Transverse colon (tissue), 4 donors: ENCODE results near the gene LMLN. TPM values are rescaled to one million over a fixed set of nuclear protein-coding genes. Genes with fewer than 3 reads are reported as not detected.
"Not testable (repeated sequence)": the region's sequence is repeated elsewhere in the genome, so short reads cannot be mapped to it uniquely, and the experiment has no call there.

Source experiments
- DNase-seq: peaks from one replicate; pipeline ENCODE4 v3.0.0-alpha.2; 2019
- H3K27ac ChIP-seq, 4 donors: fragments of 200-600 bp; sonication (generic); 2 replicates each; pipeline ENCODE4 v1.5.1; 2016 to 2018; ENCODE audit warnings: inconsistent platforms in 4 of 4
- H3K27me3 ChIP-seq: fragments of 200-600 bp; sonication (generic); 2 replicates; pipeline ENCODE4 v1.5.1; 2017; ENCODE audit warnings: inconsistent platforms
- H3K36me3 ChIP-seq, 4 donors: fragments of 200-600 bp; sonication (generic); 2 replicates each; pipeline ENCODE4 v1.5.1; 2017 to 2019; ENCODE audit warnings: inconsistent platforms in 4 of 4
- H3K4me1 ChIP-seq, 4 donors: fragments of 200-600 bp; sonication (generic); 2 replicates each; pipeline ENCODE4 v1.5.1; 2017 to 2020; ENCODE audit warnings: inconsistent platforms in 4 of 4
- H3K4me3 ChIP-seq, 4 donors: fragments of 200-600 bp; sonication (generic); 1 replicate in 1 of 4; 2 replicates in 3 of 4; pipeline versions ENCODE4 v1.5.1 to v1.6.1; 2017 to 2019; ENCODE audit warnings: inconsistent platforms in 4 of 4
- H3K9me3 ChIP-seq, 2 donors: fragments of 200-600 bp; sonication (generic); 2 replicates each; pipeline ENCODE4 v1.5.1; 2017 to 2019; ENCODE audit warnings: inconsistent platforms in 2 of 2
- EP300 ChIP-seq: sonication (generic); formaldehyde crosslinking; IDR thresholded peaks from one replicate; pipeline ENCODE4 v1.6.1; 2017; ENCODE audit warnings: antibody characterized with exemption, low read depth
- POLR2A ChIP-seq: fragments of 450-650 bp; IDR thresholded peaks from one replicate; pipeline ENCODE4 v1.6.1; 2016; ENCODE audit warnings: antibody characterized with exemption, mild to moderate bottlenecking, moderate library complexity
- POLR2AphosphoS5 ChIP-seq, 3 donors: sonication (generic); formaldehyde crosslinking; IDR thresholded peaks; one replicate each; pipeline ENCODE4 v1.6.1; 2016; ENCODE audit warnings: antibody characterized with exemption in 3 of 3
- WGBS, 2 donors: methylation state at CpG; one replicate each; pipeline ENCODE4 v1.1.5; 2018; ENCODE audit warnings: low coverage in 1 of 2; 5-methylcytosine and 5-hydroxymethylcytosine counted together
- in situ Hi-C, 4 donors: fragments of 200-750 bp; cut with MboI; loops; one replicate each; pipeline versions ENCODE4 v1.15.0 to v1.15.1; 2017; ENCODE audit warnings: low sequenced_read_pairs in 3 of 4, low pct_ligation_motif_present in 1 of 4, low pct_unique_long_range_greater_than_20kb in 1 of 4
- intact Hi-C: fragments of 100-400 bp; cut with DNase I; formaldehyde crosslinking; loops from one replicate; pipeline ENCODE4 v1.15.1; 2023; ENCODE audit warnings: low total_unique reads
- total RNA-seq, 4 donors: library from RNA; depleted of rRNA; stranded (reverse); fragments of >200 nt; gene quantifications; one replicate each; pipeline ENCODE4 v1.1.0, GENCODE V29; 2016
- TF ChIP-seq, protein P1 (sequence below), 5 experiments: fragments of 200-600 bp in 3 of 5; fragments of 450-650 bp in 2 of 5; sonication (generic) in 3 of 5; IDR thresholded peaks; 1 replicate in 2 of 5; 2 replicates in 3 of 5; pipeline ENCODE4 v1.5.1; 2016 to 2017; ENCODE audit warnings: antibody characterized with exemption in 5 of 5, inconsistent platforms in 3 of 5, mild to moderate bottlenecking in 2 of 5, moderate library complexity in 1 of 5

LMLN gene
- total RNA-seq, 4 donors from 2014 or later, result 1.00 to 11.2 (median 6.4) TPM

DNA sequence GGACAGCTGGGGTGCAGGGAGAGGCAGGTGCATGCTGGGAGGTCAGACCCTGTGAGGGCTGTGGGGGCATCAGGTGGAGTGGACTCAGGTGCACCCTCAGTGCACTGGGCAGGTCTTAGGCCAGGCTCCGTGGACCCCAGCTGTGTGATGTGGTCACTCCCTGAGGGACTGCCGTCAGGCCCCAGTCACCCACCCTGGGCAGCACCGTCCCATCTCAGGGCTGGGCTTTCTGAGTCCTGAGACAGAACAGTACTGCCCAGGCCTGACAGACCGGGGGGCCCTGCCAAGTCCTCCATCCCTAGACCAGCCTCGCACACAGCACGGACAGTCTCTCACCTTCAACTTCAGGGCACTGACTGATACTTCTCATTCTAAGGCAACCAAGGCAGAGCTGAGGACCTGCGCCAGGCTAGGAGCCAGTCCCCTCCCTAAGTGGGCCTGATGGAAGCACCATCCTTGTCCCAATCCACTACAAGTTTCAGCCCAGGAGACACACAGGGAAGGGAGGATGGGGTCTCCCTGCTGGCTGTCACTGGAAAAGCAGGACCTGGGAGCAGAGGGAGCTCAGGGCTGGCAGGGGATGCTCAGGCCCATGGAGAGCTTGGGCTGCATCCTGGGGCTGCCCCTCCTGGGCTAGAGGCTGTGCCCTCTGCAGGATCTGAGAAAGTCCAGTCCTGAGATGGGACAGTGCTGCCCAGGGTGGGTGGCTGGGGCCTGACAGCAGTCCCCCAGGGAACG, 86.3 kb downstream of the LMLN start:
- Histone ChIP-seq H3K9me3 (no peaks in the 10 kb centered on the region), H3K27ac (no peak overlapping the region), H3K36me3 (no peaks in the 10 kb centered on the region), H3K4me1 (no peaks in the 10 kb centered on the region), H3K4me3 (no peak overlapping the region), H3K27me3 (no peaks in the 10 kb centered on the region)
- in situ Hi-C loops (no loop called here), intact Hi-C loops (no loop called here)
- WGBS, 2 donors, result 95% methylated on average over 8 of the region's 8 CpGs; no CpG with 5 or more reads in 1 of the 2 donors
- TF ChIP-seq, protein P1, sequence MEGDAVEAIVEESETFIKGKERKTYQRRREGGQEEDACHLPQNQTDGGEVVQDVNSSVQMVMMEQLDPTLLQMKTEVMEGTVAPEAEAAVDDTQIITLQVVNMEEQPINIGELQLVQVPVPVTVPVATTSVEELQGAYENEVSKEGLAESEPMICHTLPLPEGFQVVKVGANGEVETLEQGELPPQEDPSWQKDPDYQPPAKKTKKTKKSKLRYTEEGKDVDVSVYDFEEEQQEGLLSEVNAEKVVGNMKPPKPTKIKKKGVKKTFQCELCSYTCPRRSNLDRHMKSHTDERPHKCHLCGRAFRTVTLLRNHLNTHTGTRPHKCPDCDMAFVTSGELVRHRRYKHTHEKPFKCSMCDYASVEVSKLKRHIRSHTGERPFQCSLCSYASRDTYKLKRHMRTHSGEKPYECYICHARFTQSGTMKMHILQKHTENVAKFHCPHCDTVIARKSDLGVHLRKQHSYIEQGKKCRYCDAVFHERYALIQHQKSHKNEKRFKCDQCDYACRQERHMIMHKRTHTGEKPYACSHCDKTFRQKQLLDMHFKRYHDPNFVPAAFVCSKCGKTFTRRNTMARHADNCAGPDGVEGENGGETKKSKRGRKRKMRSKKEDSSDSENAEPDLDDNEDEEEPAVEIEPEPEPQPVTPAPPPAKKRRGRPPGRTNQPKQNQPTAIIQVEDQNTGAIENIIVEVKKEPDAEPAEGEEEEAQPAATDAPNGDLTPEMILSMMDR (IDR thresholded peaks at IDR 0.05), result no peak
- TF ChIP-seq POLR2A (no peak), EP300 (no peak), POLR2AphosphoS5 (IDR thresholded peaks at IDR 0.05) (no peak)
- DNase-seq, result no peak

DNA sequence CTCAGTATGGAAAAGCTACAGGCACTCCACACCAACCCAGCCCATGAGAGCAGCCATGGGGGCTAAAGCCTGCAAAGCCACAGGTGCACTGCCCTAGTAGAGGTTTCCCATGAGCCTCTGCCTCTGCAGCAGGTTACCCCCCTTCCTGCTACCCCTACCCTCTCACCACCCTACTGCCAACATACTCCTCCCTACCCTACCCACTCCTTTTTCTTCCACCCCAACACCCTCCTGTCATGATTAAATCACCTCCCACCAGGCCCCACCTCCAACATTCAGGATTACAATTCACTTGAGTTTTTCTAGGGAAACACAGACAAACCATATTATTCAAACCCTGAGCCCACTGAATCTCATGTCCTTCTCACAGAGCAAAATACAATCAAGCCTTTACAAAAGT, 88.4 kb downstream of the LMLN start:
- H3K36me3 ChIP-seq, result no peaks in the 10 kb centered on the region
- no peak for DNase-seq
- H3K27me3 ChIP-seq, result no peaks in the 10 kb centered on the region
- H3K9me3 ChIP-seq, result no peaks in the 10 kb centered on the region
- no peaks in the 10 kb centered on the region for H3K4me1 ChIP-seq
- intact Hi-C loops (no loop called here), in situ Hi-C loops (no loop called here)
- no peak overlapping the region for H3K4me3 ChIP-seq
- H3K27ac ChIP-seq, result no peak overlapping the region
- TF ChIP-seq POLR2A (no peak), POLR2AphosphoS5 (IDR thresholded peaks at IDR 0.05) (no peak), EP300 (no peak)
- TF ChIP-seq, protein P1 (IDR thresholded peaks at IDR 0.05), result no peak

DNA sequence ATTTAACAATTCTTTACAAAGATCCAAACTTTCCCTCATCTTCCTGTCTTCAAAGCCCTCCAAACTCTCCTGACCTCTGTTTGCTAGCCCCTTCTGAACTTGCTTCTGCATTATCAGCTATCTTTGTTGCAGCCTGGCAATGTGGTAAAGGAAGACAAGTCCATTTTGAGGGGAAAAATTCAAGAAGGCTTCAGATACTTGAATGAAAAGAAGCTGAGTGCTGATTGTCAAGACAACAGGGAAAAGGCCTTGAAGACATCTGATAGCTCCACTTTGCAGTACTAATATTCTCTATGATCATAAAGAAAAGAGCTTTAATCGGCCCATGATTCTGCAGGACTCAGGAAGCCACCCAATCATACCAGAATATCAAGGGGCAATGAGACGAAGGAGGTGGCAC, 91.8 kb downstream of the LMLN start:
- intact Hi-C loops (no loop called here), in situ Hi-C loops (no loop called here)
- 40 to 70% methylated on average over 2 of the region's 2 CpGs for WGBS, 2 donors
- TF ChIP-seq POLR2AphosphoS5 (IDR thresholded peaks at IDR 0.05), result no peak
- no peak for TF ChIP-seq EP300
- TF ChIP-seq POLR2A, result no peak
- TF ChIP-seq, protein P1 (IDR thresholded peaks at IDR 0.05), result no peak
- Histone ChIP-seq H3K27ac (no peak overlapping the region), H3K4me1 (no peaks in the 10 kb centered on the region), H3K27me3 (no peaks in the 10 kb centered on the region), H3K9me3 (no peaks in the 10 kb centered on the region), H3K36me3 (no peaks in the 10 kb centered on the region), H3K4me3 (no peak overlapping the region)
- no peak for DNase-seq

DNA sequence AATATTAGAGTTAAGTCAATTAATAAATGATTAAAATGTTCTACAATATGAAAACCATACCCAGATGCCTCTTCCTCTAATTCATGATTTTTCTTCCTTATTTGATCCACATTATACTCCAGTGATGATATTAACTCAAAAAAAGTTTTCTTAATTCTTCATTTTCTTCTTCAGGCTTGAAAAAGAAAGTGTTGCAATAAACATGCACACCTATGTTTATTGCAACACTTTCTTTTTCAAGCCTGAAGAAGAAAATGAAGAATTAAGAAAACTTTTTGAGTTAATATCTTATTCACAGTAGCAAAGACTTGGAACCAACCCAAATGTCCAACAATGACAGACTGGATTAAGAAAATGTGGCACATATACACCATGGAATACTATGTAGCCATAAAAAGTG, 93.4 kb downstream of the LMLN start:
- DNase-seq, H3K36me3 ChIP-seq, in situ Hi-C loops, H3K4me1 ChIP-seq, H3K9me3 ChIP-seq, H3K4me3 ChIP-seq, H3K27ac ChIP-seq, H3K27me3 ChIP-seq, intact Hi-C loops: not testable (repeated sequence)
